Endothelial cell of umbilical vein (primary cell): Measurements from ENCODE around the gene GPR42. TPM values are rescaled to one million over a fixed set of nuclear protein-coding genes. Genes with fewer than 3 reads are reported as not detected.

Experiments
- BruUV-seq: library from RNA; stranded (reverse); fragments of 400-500 nt; replicated peaks from 2 replicates; lab custom pipeline; 2021; lab: Mats Ljungman, UMichigan
- CTCF ChIA-PET: fragments of 300-600, 350-600 bp; sonication (Branson Sonifier 250); formaldehyde crosslinking; loops from one replicate; lab custom pipeline; 2021; ENCODE audit warnings: antibody characterized with exemption, inconsistent platforms; lab: Charles Lee
- POLR2A ChIA-PET: fragments of 300-600, 350-600 bp; sonication (Branson Sonifier 250); formaldehyde crosslinking; loops from one replicate; lab custom pipeline; 2021; ENCODE audit warnings: antibody characterized with exemption, inconsistent platforms; lab: Charles Lee
- DNase-seq: peaks from one replicate; pipeline ENCODE4 v3.0.0-alpha.2; 2011; ENCODE audit warnings: low read depth, low spot score
- FAIRE-seq: peaks from 2 replicates; lab custom pipeline; 2011; peaks lifted over from hg19 to GRCh38; lab: Jason Lieb, UNC
- H2AFZ ChIP-seq: 2 replicates; pipeline ENCODE4 v1.6.0; 2012; ENCODE audit warnings: low read depth, low read length, control low read depth, inconsistent platforms
- H3K27ac ChIP-seq: 2 replicates; pipeline ENCODE4 v1.5.1; 2011; ENCODE audit warnings: low read depth, mild to moderate bottlenecking, control low read depth, low read length, moderate library complexity; ENCODE audit not compliant: insufficient read depth
- H3K27me3 ChIP-seq, 2 experiments: 2 replicates each; pipeline versions ENCODE4 v1.6.0 to v1.6.1; 2011; ENCODE audit warnings: low read length in 2 of 2, mixed read lengths in 1 of 2; ENCODE audit not compliant: control insufficient read depth in 2 of 2, insufficient read depth in 2 of 2
- H3K36me3 ChIP-seq, 2 experiments: 2 replicates in 1 of 2; 3 replicates in 1 of 2; pipeline ENCODE4 v1.5.1; 2011; ENCODE audit warnings: low read length in 2 of 2, mild to moderate bottlenecking in 1 of 2, moderate library complexity in 1 of 2; ENCODE audit not compliant: control insufficient read depth in 2 of 2, insufficient read depth in 2 of 2; ENCODE audit errors: extremely low read depth in 1 of 2
- H3K4me1 ChIP-seq: 3 replicates; pipeline ENCODE4 v1.5.1; 2011; ENCODE audit warnings: mild to moderate bottlenecking, low read length; ENCODE audit not compliant: control insufficient read depth, insufficient read depth; ENCODE audit errors: extremely low read depth
- H3K4me2 ChIP-seq: 2 replicates; pipeline ENCODE4 v1.6.1; 2011; ENCODE audit warnings: low read length, control low read depth, mixed read lengths; ENCODE audit not compliant: insufficient read depth
- H3K4me3 ChIP-seq, 3 experiments: fragments of 200-600 bp in 1 of 3; sonication (generic), shearing (Covaris generic) in 1 of 3; replicated peaks in 1 of 3; 2 replicates each; pipeline ENCODE4 v1.5.1; 2011 to 2016; ENCODE audit warnings: control low read depth in 3 of 3, low read length in 3 of 3, mild to moderate bottlenecking in 2 of 3, inconsistent platforms in 1 of 3, low read depth in 1 of 3, moderate library complexity in 1 of 3; ENCODE audit not compliant: insufficient read depth in 1 of 3
- H3K79me2 ChIP-seq: 2 replicates; pipeline ENCODE4 v1.6.0; 2012; ENCODE audit warnings: low read length, inconsistent platforms; ENCODE audit not compliant: control insufficient read depth, insufficient read depth
- H3K9ac ChIP-seq: replicated peaks from 2 replicates; pipeline ENCODE3; 2011; ENCODE audit warnings: low read length, control low read depth; ENCODE audit not compliant: insufficient read depth; ENCODE audit errors: extremely low read depth
- H3K9me1 ChIP-seq: replicated peaks from 3 replicates; pipeline ENCODE4 v1.6.0; 2011; ENCODE audit warnings: mild to moderate bottlenecking, low read length; ENCODE audit not compliant: control insufficient read depth, insufficient read depth; ENCODE audit errors: extremely low read depth
- H3K9me3 ChIP-seq: replicated peaks from 2 replicates; pipeline ENCODE4 v1.5.1; 2012; ENCODE audit warnings: low read length, inconsistent platforms; ENCODE audit not compliant: control insufficient read depth, insufficient read depth
- H4K20me1 ChIP-seq: replicated peaks from 2 replicates; pipeline ENCODE3; 2011; ENCODE audit warnings: mild to moderate bottlenecking, low read length; ENCODE audit not compliant: control insufficient read depth, insufficient read depth; ENCODE audit errors: extremely low read depth
- CTCF ChIP-seq, 2 donors: IDR thresholded peaks; 1 replicate in 1 of 2; 2 replicates in 1 of 2; pipeline ENCODE4 v1.5.1; 2011; ENCODE audit warnings: low read length in 2 of 2, mild to moderate bottlenecking in 2 of 2, moderate library complexity in 2 of 2, control low read depth in 1 of 2, inconsistent platforms in 1 of 2, low read depth in 1 of 2; ENCODE audit not compliant: insufficient read depth in 1 of 2; ENCODE audit errors: extremely low read depth in 1 of 2
- EZH2 ChIP-seq: IDR thresholded peaks from 2 replicates; pipeline ENCODE4 v1.6.1; 2012; ENCODE audit warnings: borderline replicate concordance, low read depth, mild to moderate bottlenecking, moderate library complexity, low read length, inconsistent platforms; ENCODE audit not compliant: severe bottlenecking
- FOS ChIP-seq: IDR thresholded peaks from 2 replicates; pipeline ENCODE4 v1.6.1; 2011; ENCODE audit warnings: mild to moderate bottlenecking, low read length, moderate library complexity, borderline replicate concordance; ENCODE audit not compliant: insufficient read depth
- GATA2 ChIP-seq: IDR thresholded peaks from 2 replicates; pipeline ENCODE4 v1.7.0; 2011; ENCODE audit warnings: low read depth, mild to moderate bottlenecking, moderate library complexity, mixed read lengths, low read length; ENCODE audit not compliant: insufficient read length, insufficient read depth
- JUN ChIP-seq: IDR thresholded peaks from 2 replicates; pipeline ENCODE4 v1.6.1; 2011; ENCODE audit warnings: borderline replicate concordance, low read depth; ENCODE audit not compliant: insufficient read length, insufficient read depth
- MYC ChIP-seq: IDR thresholded peaks from one replicate; pipeline ENCODE4 v1.6.1; 2011; ENCODE audit warnings: mild to moderate bottlenecking, low read depth, low read length
- POLR2A ChIP-seq: IDR thresholded peaks from 2 replicates; pipeline ENCODE4 v1.6.1; 2012; ENCODE audit warnings: low read depth, mild to moderate bottlenecking, control low read depth, low read length
- POLR2AphosphoS5 ChIP-seq: IDR thresholded peaks from 2 replicates; pipeline ENCODE4 v1.6.1; 2012; ENCODE audit warnings: low read depth, mild to moderate bottlenecking, control low read depth, low read length, moderate library complexity; ENCODE audit not compliant: insufficient read depth
- dilution Hi-C: fragments of 300-500 bp; cut with MboI; formaldehyde crosslinking; loops from one replicate; pipeline ENCODE4 v1.15.0; 2019; ENCODE audit warnings: low sequenced_read_pairs; ENCODE audit not compliant: extremely low pct_ligation_motif_present
- intact Hi-C: fragments of 100-400 bp; cut with micrococcal nuclease; formaldehyde crosslinking; loops from one replicate; pipeline ENCODE4 v1.10.0; 2022
- polyA plus RNA-seq, 4 experiments: library from polyadenylated mRNA; depleted of rRNA in 3 of 4; stranded (reverse) in 3 of 4; unstranded in 1 of 4; fragments of >200 nt; gene quantifications; 2 replicates each; pipeline versions ENCODE4 v1.2.1 to v1.2.3, GENCODE V29; 2011 to 2012; ENCODE audit warnings: missing spikeins in 1 of 4
- total RNA-seq: library from RNA; stranded (reverse); gene quantifications from 2 replicates; pipeline ENCODE4 v1.2.3, GENCODE V29; 2021
- TF ChIP-seq, protein P1 (sequence below): IDR thresholded peaks from 2 replicates; pipeline ENCODE4 v1.6.1; 2011; ENCODE audit not compliant: insufficient read depth, insufficient read length

Gene GPR42
- total and polyA plus RNA-seq, 2 donors (not counting 3 experiments of a cell fraction or from before 2014, with no cell fraction given) = not detected

- DNase-seq (no peak), FAIRE-seq (no peak)
- H3K79me2 ChIP-seq = no peaks in the 10 kb centered on the region
- H3K27me3 ChIP-seq = peaks cover 0 to 2% of the 10 kb centered on the region in 2 experiments
- H3K4me1 ChIP-seq = no peaks in the 10 kb centered on the region
- POLR2A ChIA-PET = no interaction called here
- H3K4me2 ChIP-seq = no peak overlapping the region
- no peaks in the 10 kb centered on the region for H4K20me1 ChIP-seq
- intact Hi-C loops (no loop called here), dilution Hi-C loops (no loop called here)
- no peak overlapping the region for H3K27ac ChIP-seq
- CTCF ChIA-PET = interaction anchor here (0.6 kb wide), 1 partner anchor 104 kb away, joined by 3 read pairs; no protein-coding TSS in a partner anchor
- H3K4me3 ChIP-seq = no peak overlapping the region
- H3K36me3 ChIP-seq = no peaks in the 10 kb centered on the region
- H3K9ac ChIP-seq = no peak overlapping the region
- no TSS peak for BruUV-seq
- no peaks in the 10 kb centered on the region for H3K9me1 ChIP-seq
- no peaks in the 10 kb centered on the region for H3K9me3 ChIP-seq
- H2AFZ ChIP-seq = no peak overlapping the region
- no peak for TF ChIP-seq POLR2A
- TF ChIP-seq, protein P1, sequence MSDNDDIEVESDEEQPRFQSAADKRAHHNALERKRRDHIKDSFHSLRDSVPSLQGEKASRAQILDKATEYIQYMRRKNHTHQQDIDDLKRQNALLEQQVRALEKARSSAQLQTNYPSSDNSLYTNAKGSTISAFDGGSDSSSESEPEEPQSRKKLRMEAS = no peak
Measured at GRCh38 chr19:35399231-35399630, 28.4 kb downstream of the GPR42 start.

DNA sequence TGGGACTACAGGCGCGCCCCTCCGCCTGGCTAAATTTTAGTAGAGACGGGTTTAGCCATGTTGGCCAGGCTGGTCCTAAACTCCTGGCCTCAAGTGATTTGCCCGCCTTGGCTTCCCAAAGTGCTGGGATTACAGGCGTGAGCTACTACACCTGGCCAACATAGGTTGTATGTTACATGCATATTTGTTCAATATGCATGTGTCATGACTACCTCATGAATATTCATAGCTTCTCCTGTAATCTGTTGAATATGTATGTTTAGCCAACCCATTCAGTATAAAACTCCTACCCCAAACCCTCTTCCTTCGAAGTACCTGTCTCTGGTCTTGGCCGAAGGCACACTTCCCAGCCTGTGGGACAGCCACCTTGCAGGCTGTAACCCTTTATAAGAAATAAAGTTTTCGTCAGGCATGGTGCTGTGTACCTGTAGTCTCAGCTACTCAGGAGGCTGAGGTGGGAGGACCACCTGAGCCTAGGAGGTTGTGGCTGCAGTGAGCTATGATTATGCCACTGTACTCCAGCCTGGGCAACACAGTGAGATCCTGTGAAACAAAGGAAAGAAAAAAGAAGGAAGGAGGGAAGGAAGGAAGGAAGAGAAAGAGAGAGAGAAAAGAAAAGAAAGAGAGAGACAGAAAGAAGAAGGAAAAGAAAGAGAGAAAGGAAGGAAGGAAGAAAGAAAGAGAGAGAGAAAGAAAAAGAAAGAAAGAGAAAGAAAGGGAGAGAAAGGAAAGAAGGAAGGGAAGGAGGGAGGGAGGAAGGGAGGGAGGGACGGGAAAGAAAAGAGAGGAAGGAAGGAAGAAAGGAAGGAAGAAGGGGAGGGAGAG, 29.3 kb downstream of the GPR42 start:
- Histone ChIP-seq H3K9me1 (no peaks in the 10 kb centered on the region), H4K20me1 (no peaks in the 10 kb centered on the region), H3K79me2 (no peaks in the 10 kb centered on the region), H3K27me3 (peaks cover 0 to 2% of the 10 kb centered on the region in 2 experiments), H3K4me1 (no peaks in the 10 kb centered on the region), H2AFZ (no peak overlapping the region), H3K4me3 (no peak overlapping the region), H3K36me3 (no peaks in the 10 kb centered on the region), H3K9ac (no peak overlapping the region), H3K27ac (no peak overlapping the region), H3K9me3 (no peaks in the 10 kb centered on the region), H3K4me2 (no peak overlapping the region)
- intact Hi-C loops (no loop called here), dilution Hi-C loops (no loop called here)
- no peak for DNase-seq
- no peak for FAIRE-seq
- no peak for TF ChIP-seq CTCF (IDR thresholded peaks at IDR 0.05; ENCODE audit: extremely low read depth in 1 of 2, insufficient read depth in 1 of 2, low read depth in 1 of 2, low read length in 2 of 2)
- no peak for TF ChIP-seq JUN
- no peak for TF ChIP-seq POLR2AphosphoS5
- TF ChIP-seq, protein P1 = no peak
- no peak for TF ChIP-seq MYC
- TF ChIP-seq GATA2 = no peak
- TF ChIP-seq POLR2A = no peak
- TF ChIP-seq EZH2 = no peak
- no peak for TF ChIP-seq FOS
- ChIA-PET CTCF (interaction anchor here (0.6 kb wide), 1 partner anchor 103 kb away, joined by 3 read pairs; no protein-coding TSS in a partner anchor), POLR2A (no interaction called here)
- BruUV-seq = no TSS peak
